HUES6 (cell line): ENCODE results near the gene AFF1.

Experiments used
- H3K27ac ChIP-seq: 2 replicates; pipeline ENCODE4 v1.7.0; 2013; ENCODE audit warnings: low read depth, mild to moderate bottlenecking, low read length, inconsistent platforms
- H3K27me3 ChIP-seq: 2 replicates; pipeline ENCODE4 v1.6.1; 2013; ENCODE audit warnings: low read length; ENCODE audit not compliant: control insufficient read depth, insufficient read depth
- H3K36me3 ChIP-seq: 2 replicates; pipeline ENCODE4 v1.6.1; 2013; ENCODE audit warnings: low read length; ENCODE audit not compliant: control insufficient read depth, insufficient read depth
- H3K4me1 ChIP-seq: 2 replicates; pipeline ENCODE4 v1.6.1; 2013; ENCODE audit warnings: low read length; ENCODE audit not compliant: control insufficient read depth, insufficient read depth
- H3K4me3 ChIP-seq: 2 replicates; pipeline ENCODE4 v1.5.1; 2013; ENCODE audit warnings: low read depth, low read length
- H3K9ac ChIP-seq: one replicate; pipeline ENCODE4 v1.6.1; 2013; ENCODE audit warnings: mild to moderate bottlenecking, low read length
- H3K9me3 ChIP-seq: 2 replicates; pipeline ENCODE4 v1.6.1; 2013; ENCODE audit warnings: low read depth, low read length; ENCODE audit not compliant: control insufficient read depth, insufficient read depth

The AFF1 gene

GRCh38 chr4:87105101-87105845 is 170.5 kb downstream of the AFF1 start:
- Histone ChIP-seq H3K36me3 (peaks cover 44% of the 10 kb centered on the region), H3K4me1 (peaks cover 4% of the 10 kb centered on the region), H3K4me3 (no peak overlapping the region)

GRCh38 chr4:87108142-87108546 is 173.3 kb downstream of the AFF1 start:
- peaks cover 48% of the 10 kb centered on the region for H3K36me3 ChIP-seq
- no peaks in the 10 kb centered on the region for H3K4me1 ChIP-seq
- no peak overlapping the region for H3K9ac ChIP-seq
- no peak overlapping the region for H3K27ac ChIP-seq
- no peaks in the 10 kb centered on the region for H3K27me3 ChIP-seq
- no peaks in the 10 kb centered on the region for H3K9me3 ChIP-seq
- no peak overlapping the region for H3K4me3 ChIP-seq

More at GRCh38 chr4:87105101-87105845, 170.5 kb downstream of the AFF1 start:
- no peaks in the 10 kb centered on the region for H3K27me3 ChIP-seq
- no peak overlapping the region for H3K9ac ChIP-seq
- H3K9me3 ChIP-seq: no peaks in the 10 kb centered on the region
- no peak overlapping the region for H3K27ac ChIP-seq

GRCh38 chr4:87109121-87109520 is 174.3 kb downstream of the AFF1 start:
- H3K9me3 ChIP-seq: no peaks in the 10 kb centered on the region
- no peak overlapping the region for H3K9ac ChIP-seq
- no peak overlapping the region for H3K27ac ChIP-seq
- no peak overlapping the region for H3K4me3 ChIP-seq
- peaks cover 50% of the 10 kb centered on the region for H3K36me3 ChIP-seq
- no peaks in the 10 kb centered on the region for H3K27me3 ChIP-seq
- no peaks in the 10 kb centered on the region for H3K4me1 ChIP-seq

- Histone ChIP-seq H3K36me3 (peaks cover 55% of the 10 kb centered on the region), H3K27me3 (no peaks in the 10 kb centered on the region), H3K4me3 (no peak overlapping the region), H3K9me3 (no peaks in the 10 kb centered on the region), H3K4me1 (peaks cover 3% of the 10 kb centered on the region; the same call in 1 of the 2 replicates), H3K9ac (no peak overlapping the region), H3K27ac (no peak overlapping the region)
Measured at GRCh38 chr4:87109945-87110344, 175.1 kb downstream of the AFF1 start.

GRCh38 chr4:87112063-87112462 is 177.3 kb downstream of the AFF1 start:
- H3K9ac ChIP-seq: no peak overlapping the region
- H3K4me1 ChIP-seq: peaks cover 9% of the 10 kb centered on the region
- H3K4me3 ChIP-seq: no peak overlapping the region
- H3K27ac ChIP-seq: no peak overlapping the region
- peaks cover 61% of the 10 kb centered on the region for H3K36me3 ChIP-seq
- no peaks in the 10 kb centered on the region for H3K9me3 ChIP-seq
- no peaks in the 10 kb centered on the region for H3K27me3 ChIP-seq

GRCh38 chr4:87114245-87115062 is 179.6 kb downstream of the AFF1 start:
- Histone ChIP-seq H3K4me3 (no peak overlapping the region), H3K9me3 (no peaks in the 10 kb centered on the region), H3K36me3 (peaks cover 56% of the 10 kb centered on the region), H3K27ac (no peak overlapping the region), H3K4me1 (peaks cover 15% of the 10 kb centered on the region), H3K9ac (no peak overlapping the region), H3K27me3 (no peaks in the 10 kb centered on the region)

GRCh38 chr4:87116231-87116630 is 181.4 kb downstream of the AFF1 start:
- no peaks in the 10 kb centered on the region for H3K9me3 ChIP-seq
- H3K27ac ChIP-seq: no peak overlapping the region
- no peaks in the 10 kb centered on the region for H3K27me3 ChIP-seq
- H3K36me3 ChIP-seq: peaks cover 64% of the 10 kb centered on the region
- H3K9ac ChIP-seq: no peak overlapping the region
- H3K4me1 ChIP-seq: peaks cover 15% of the 10 kb centered on the region
- H3K4me3 ChIP-seq: no peak overlapping the region

- Histone ChIP-seq H3K4me1 (peaks cover 15% of the 10 kb centered on the region), H3K9ac (no peak overlapping the region), H3K27ac (0 out of 2 replicates have a peak overlapping the region, but pooled peaks have one; percentile 22), H3K36me3 (peaks cover 57% of the 10 kb centered on the region), H3K4me3 (no peak overlapping the region), H3K9me3 (no peaks in the 10 kb centered on the region), H3K27me3 (no peaks in the 10 kb centered on the region)
Measured at GRCh38 chr4:87117051-87117731, 182.4 kb downstream of the AFF1 start.

- H3K9me3 ChIP-seq: no peaks in the 10 kb centered on the region
- 0 out of 2 replicates have a peak overlapping the region, but pooled peaks have one; percentile 22 for H3K27ac ChIP-seq
- H3K27me3 ChIP-seq: no peaks in the 10 kb centered on the region
- peaks cover 52% of the 10 kb centered on the region for H3K36me3 ChIP-seq
- H3K4me3 ChIP-seq: no peak overlapping the region
- H3K4me1 ChIP-seq: peaks cover 15% of the 10 kb centered on the region
- no peak overlapping the region for H3K9ac ChIP-seq
Measured at GRCh38 chr4:87117732-87118075, 182.9 kb downstream of the AFF1 start.

- no peak overlapping the region for H3K4me3 ChIP-seq
- H3K27ac ChIP-seq: no peak overlapping the region
- H3K36me3 ChIP-seq: peaks cover 52% of the 10 kb centered on the region
- no peaks in the 10 kb centered on the region for H3K9me3 ChIP-seq
- peaks cover 15% of the 10 kb centered on the region for H3K4me1 ChIP-seq
- H3K27me3 ChIP-seq: no peaks in the 10 kb centered on the region
- no peak overlapping the region for H3K9ac ChIP-seq
Measured at GRCh38 chr4:87118421-87118820, 183.6 kb downstream of the AFF1 start.

GRCh38 chr4:87118826-87119225 is 184.0 kb downstream of the AFF1 start:
- Histone ChIP-seq H3K36me3 (peaks cover 52% of the 10 kb centered on the region), H3K9me3 (no peaks in the 10 kb centered on the region), H3K4me1 (peaks cover 15% of the 10 kb centered on the region), H3K27ac (no peak overlapping the region), H3K9ac (no peak overlapping the region), H3K4me3 (no peak overlapping the region), H3K27me3 (no peaks in the 10 kb centered on the region)
